CD14-positive monocyte (primary cell): ENCODE data around the gene SNX15. TPM values are rescaled to one million over a fixed set of nuclear protein-coding genes. Genes with fewer than 3 reads are reported as not detected.

ENCODE experiments used
- DNase-seq, 3 donors: peaks; one replicate each; pipeline ENCODE4 v3.0.0-alpha.2; 2011 to 2022
- H2AFZ ChIP-seq: 2 replicates; pipeline ENCODE4 v1.6.0; 2012; ENCODE audit warnings: mild to moderate bottlenecking, low read depth, low read length, inconsistent platforms; ENCODE audit not compliant: insufficient read depth, poor library complexity, severe bottlenecking
- H3K27ac ChIP-seq, 2 donors: 1 replicate in 1 of 2; 2 replicates in 1 of 2; pipeline ENCODE4 v1.5.1; 2012 to 2013; ENCODE audit warnings: low read length in 2 of 2, control low read depth in 1 of 2, inconsistent platforms in 1 of 2, low read depth in 1 of 2, mild to moderate bottlenecking in 1 of 2
- H3K27me3 ChIP-seq, 2 donors: one replicate each; pipeline versions ENCODE4 v1.6.0 to v1.6.1; 2011 to 2013; ENCODE audit warnings: low read length in 2 of 2; ENCODE audit not compliant: control insufficient read depth in 2 of 2, insufficient read depth in 2 of 2
- H3K36me3 ChIP-seq, 2 donors: replicated peaks in 1 of 2; 1 replicate in 1 of 2; 2 replicates in 1 of 2; pipeline versions ENCODE4 v1.5.1 to v1.6.1; 2012 to 2013; ENCODE audit warnings: low read length in 2 of 2, control low read depth in 1 of 2, inconsistent platforms in 1 of 2, mild to moderate bottlenecking in 1 of 2; ENCODE audit not compliant: insufficient read depth in 2 of 2, control insufficient read depth in 1 of 2
- H3K4me1 ChIP-seq, 2 donors: 1 replicate in 1 of 2; 2 replicates in 1 of 2; pipeline versions ENCODE4 v1.5.1 to v1.6.1; 2012 to 2013; ENCODE audit warnings: low read length in 2 of 2, control low read depth in 1 of 2, inconsistent platforms in 1 of 2, mild to moderate bottlenecking in 1 of 2, moderate library complexity in 1 of 2; ENCODE audit not compliant: insufficient read depth in 2 of 2, control insufficient read depth in 1 of 2
- H3K4me2 ChIP-seq: replicated peaks from 2 replicates; pipeline ENCODE3; 2012; ENCODE audit warnings: low read length, moderate library complexity, mild to moderate bottlenecking; ENCODE audit not compliant: poor library complexity, severe bottlenecking; ENCODE audit errors: extremely low read depth
- H3K4me3 ChIP-seq, 3 experiments: fragments of 200-600 bp in 1 of 3; sonication (generic) in 1 of 3; replicated peaks in 1 of 3; 1 replicate in 2 of 3; 2 replicates in 1 of 3; pipeline ENCODE4 v1.5.1; 2011 to 2013; ENCODE audit warnings: low read length in 3 of 3, mild to moderate bottlenecking in 3 of 3, control low read depth in 2 of 3, low read depth in 2 of 3, inconsistent platforms in 1 of 3, moderate library complexity in 1 of 3
- H3K79me2 ChIP-seq: 2 replicates; pipeline ENCODE4 v1.6.0; 2012; ENCODE audit warnings: mild to moderate bottlenecking, control low read depth, inconsistent platforms, low read length, moderate library complexity; ENCODE audit not compliant: insufficient read depth
- H3K9ac ChIP-seq: 2 replicates; pipeline ENCODE4 v1.6.0; 2017; ENCODE audit warnings: low read length, mild to moderate bottlenecking; ENCODE audit not compliant: insufficient read depth, poor library complexity, severe bottlenecking
- H3K9me3 ChIP-seq, 2 donors: replicated peaks in 1 of 2; 1 replicate in 1 of 2; 2 replicates in 1 of 2; pipeline versions ENCODE4 v1.5.1 to v1.6.1; 2012 to 2013; ENCODE audit warnings: low read length in 2 of 2, control low read depth in 1 of 2; ENCODE audit not compliant: control insufficient read depth in 1 of 2, insufficient read depth in 1 of 2
- H4K20me1 ChIP-seq: 2 replicates; pipeline ENCODE4 v1.6.0; 2012; ENCODE audit warnings: mild to moderate bottlenecking, low read length, control low read depth, moderate library complexity; ENCODE audit not compliant: insufficient read depth
- H3K27ac Mint-ChIP-seq, 7 donors: one replicate each; pipeline ENCODE4 v1.8.0; 2020; ENCODE audit warnings: mild to moderate bottlenecking in 7 of 7, mixed read lengths in 7 of 7, moderate library complexity in 6 of 7, inconsistent platforms in 2 of 7
- H3K27me3 Mint-ChIP-seq, 3 donors: one replicate each; pipeline ENCODE4 v1.8.0; 2021 to 2022; ENCODE audit warnings: low read depth in 3 of 3, mild to moderate bottlenecking in 3 of 3, mixed read lengths in 3 of 3, moderate library complexity in 3 of 3, inconsistent platforms in 1 of 3
- H3K36me3 Mint-ChIP-seq, 2 donors: one replicate each; pipeline ENCODE4 v1.8.0; 2020; ENCODE audit warnings: mixed read lengths in 2 of 2, inconsistent platforms in 1 of 2, mild to moderate bottlenecking in 1 of 2
- H3K4me1 Mint-ChIP-seq: one replicate; pipeline ENCODE4 v1.8.0; 2020; ENCODE audit warnings: mild to moderate bottlenecking, mixed read lengths
- H3K4me3 Mint-ChIP-seq, 2 donors: one replicate each; pipeline ENCODE4 v1.8.0; 2020; ENCODE audit warnings: mild to moderate bottlenecking in 2 of 2, mixed read lengths in 2 of 2, moderate library complexity in 1 of 2
- H3K9me3 Mint-ChIP-seq, 7 donors: one replicate each; pipeline ENCODE4 v1.8.0; 2020 to 2022; ENCODE audit warnings: mixed read lengths in 7 of 7, mild to moderate bottlenecking in 6 of 7, moderate library complexity in 6 of 7, inconsistent platforms in 2 of 7
- CTCF ChIP-seq: fragments of 200-600 bp; IDR thresholded peaks from one replicate; pipeline ENCODE4 v1.8.0; 2022; ENCODE audit warnings: antibody characterized with exemption, mild to moderate bottlenecking
- WGBS: methylation state at CpG from one replicate; pipeline ENCODE4 v1.1.5; 2013; ENCODE audit warnings: missing lambda C conversion rate; ENCODE audit not compliant: insufficient coverage; 5-methylcytosine and 5-hydroxymethylcytosine counted together
- intact Hi-C, 2 donors: fragments of 100-400 bp; cut with micrococcal nuclease; formaldehyde crosslinking; loops; one replicate each; pipeline versions ENCODE4 v1.15.0 to v1.15.1; 2023
- polyA plus RNA-seq, 3 donors: library from polyadenylated mRNA; depleted of rRNA in 1 of 3; unstranded in 2 of 3; stranded (reverse) in 1 of 3; fragments of 300-500 nt in 2 of 3; fragments of >200 nt in 1 of 3; fragmentation: Illumina TruSeq in 2 of 3; gene quantifications; 1 replicate in 2 of 3; 2 replicates in 1 of 3; pipeline ENCODE4 v1.2.3, GENCODE V29; 2012 to 2021

Gene SNX15
- polyA plus RNA-seq, 3 donors = 16.2 to 26.7 (median 17.8) TPM

GRCh38 chr11:65034423-65034822, 7.2 kb downstream of the SNX15 start:
- intact Hi-C loops = loop anchor here in 1 of 2 donors (5.0 kb wide), 1 partner anchor 53 kb away; a partner anchor contains a TSS
- Mint-ChIP-seq H3K4me1 (peaks cover 3% of the 10 kb centered on the region), H3K27me3 (peaks cover 0 to 4% (median 0%) of the 10 kb centered on the region in 3 donors), H3K9me3 (peaks cover 0 to 2% (median 0%) of the 10 kb centered on the region in 7 donors), H3K27ac (no peak overlapping the region), H3K36me3 (peaks cover 62 to 78% of the 10 kb centered on the region in 2 donors), H3K4me3 (no peak overlapping the region)
- H3K4me2 ChIP-seq = no peak overlapping the region
- no peaks in the 10 kb centered on the region for H3K9me3 ChIP-seq
- H3K27me3 ChIP-seq = no peaks in the 10 kb centered on the region
- no peaks in the 10 kb centered on the region for H3K79me2 ChIP-seq
- no peak overlapping the region for H3K4me3 ChIP-seq
- WGBS = 100% methylated on average over 1 of the region's 2 CpGs
- H3K9ac ChIP-seq = no peak overlapping the region
- peaks cover 4% of the 10 kb centered on the region for H4K20me1 ChIP-seq
- TF ChIP-seq CTCF = no peak
- no peak for DNase-seq
- H3K4me1 ChIP-seq = peaks cover 3 to 5% of the 10 kb centered on the region in 2 donors
- H3K27ac ChIP-seq = no peak overlapping the region
- no peak overlapping the region for H2AFZ ChIP-seq
- peaks cover 41 to 74% of the 10 kb centered on the region in 2 donors for H3K36me3 ChIP-seq

- Histone ChIP-seq H4K20me1 (peaks cover 4% of the 10 kb centered on the region), H3K27ac (no peak overlapping the region), H3K27me3 (no peaks in the 10 kb centered on the region), H3K9me3 (no peaks in the 10 kb centered on the region), H3K4me1 (peaks cover 9 to 17% of the 10 kb centered on the region in 2 donors), H3K79me2 (no peaks in the 10 kb centered on the region), H2AFZ (no peak overlapping the region), H3K4me2 (no peak overlapping the region), H3K9ac (no peak overlapping the region), H3K4me3 (no peak overlapping the region), H3K36me3 (peaks cover 41 to 80% of the 10 kb centered on the region in 2 donors)
- peaks cover 62 to 85% of the 10 kb centered on the region in 2 donors for H3K36me3 Mint-ChIP-seq
- H3K27me3 Mint-ChIP-seq = peaks cover 0 to 4% (median 0%) of the 10 kb centered on the region in 3 donors
- H3K4me3 Mint-ChIP-seq = no peak overlapping the region
- H3K4me1 Mint-ChIP-seq = peaks cover 4% of the 10 kb centered on the region
- no peak overlapping the region for H3K27ac Mint-ChIP-seq
- no peak for TF ChIP-seq CTCF
- intact Hi-C loops = no loop called here
- H3K9me3 Mint-ChIP-seq = peaks cover 0 to 2% (median 0%) of the 10 kb centered on the region in 7 donors
- DNase-seq = no peak
- 94% methylated on average over 11 of the region's 11 CpGs for WGBS
These were observed 8.3 kb downstream of the SNX15 start for GRCh38 chr11:65035579-65035978.
